ENCODE measurements around the gene LARP4B.

The LARP4B gene

DNA sequence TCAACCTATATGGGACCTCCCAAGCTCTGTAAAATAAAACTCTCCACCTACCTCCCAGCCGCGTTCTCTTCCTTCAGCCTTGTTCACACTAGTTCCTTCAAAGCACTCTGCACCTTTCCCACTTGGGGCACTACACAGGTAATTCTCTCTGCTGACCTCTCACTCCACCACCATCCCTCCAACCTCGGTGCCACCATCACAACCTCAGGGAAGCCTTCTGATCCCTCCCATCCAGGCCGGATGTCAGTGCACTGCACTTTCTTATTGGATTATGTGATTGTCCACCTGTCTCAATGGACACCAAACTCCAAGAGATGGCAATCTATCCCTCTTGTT is 7.0 kb downstream of the LARP4B start:
- no peak for DNase-seq (ENCODE audit: low read depth in 2 of 2)

- no peak for DNase-seq (ENCODE audit: low read depth in 2 of 2)
Observed at GRCh38 chr10:923844-924523, 7.5 kb downstream of the LARP4B start.

GRCh38 chr10:921471-922414 is 9.8 kb downstream of the LARP4B start:
- no peak for DNase-seq (ENCODE audit: low read depth in 2 of 2)

DNA sequence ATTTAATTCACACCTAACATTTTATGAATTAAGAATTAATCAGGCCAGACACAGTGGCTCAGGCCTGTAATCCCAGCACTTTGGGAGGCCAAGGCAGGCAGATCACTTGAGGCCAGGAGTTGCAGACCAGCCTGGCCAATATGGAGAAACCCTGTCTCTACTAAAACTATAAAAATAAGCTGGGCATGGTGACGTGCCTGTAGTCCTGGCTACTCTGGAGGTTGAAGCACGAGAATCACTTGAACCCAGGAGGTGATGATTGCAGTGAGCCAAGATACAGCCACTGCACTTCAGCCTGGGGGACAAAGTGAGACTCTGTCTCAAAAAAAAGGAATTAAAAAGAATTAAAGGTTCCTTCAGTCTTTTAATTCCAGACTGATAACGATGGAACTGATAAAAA is 11.1 kb downstream of the LARP4B start:
- DNase-seq (ENCODE audit: low read depth in 2 of 2), result no peak

DNA sequence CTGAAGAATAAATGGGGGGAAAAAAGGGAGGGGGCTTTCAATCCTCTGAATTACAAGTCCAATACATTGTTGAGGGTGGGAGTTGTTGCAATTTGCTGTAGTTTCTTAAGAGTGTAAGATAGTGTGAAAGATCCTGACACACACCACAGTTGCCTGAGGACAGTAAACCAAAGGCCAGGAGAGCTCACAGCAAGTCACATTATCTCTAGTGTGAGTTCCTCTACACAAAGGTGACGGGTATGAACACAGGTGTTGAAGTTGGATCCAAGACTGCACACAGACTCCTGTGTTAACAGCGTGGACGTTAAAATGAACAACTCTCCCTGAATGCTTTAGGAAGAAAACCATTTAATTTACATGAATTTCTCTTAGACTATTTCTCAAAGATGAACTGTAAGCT is 12.0 kb downstream of the LARP4B start:
- no peak for DNase-seq (ENCODE audit: low read depth in 2 of 2)

DNA sequence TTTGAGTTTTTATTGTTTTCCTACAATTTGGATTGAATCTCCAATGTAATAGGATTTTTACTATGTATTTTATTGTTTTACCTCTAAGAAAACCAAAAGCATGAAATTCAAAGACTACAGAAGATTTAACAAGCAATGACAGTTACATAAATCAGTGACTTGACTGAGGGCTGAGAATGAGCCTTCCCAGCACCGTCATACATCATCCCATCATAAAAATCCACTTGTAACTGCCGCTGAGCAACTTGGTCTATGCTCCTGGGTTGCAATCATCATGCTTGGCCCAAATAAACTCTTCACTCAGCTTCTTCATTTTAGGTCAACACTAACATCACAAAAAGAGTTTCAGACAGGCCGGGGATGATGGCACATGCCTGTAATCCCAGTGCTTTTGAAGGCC is 13.5 kb downstream of the LARP4B start:
- no peak for DNase-seq (ENCODE audit: low read depth in 2 of 2)

- DNase-seq (ENCODE audit: low read depth in 2 of 2), result no peak
Observed at GRCh38 chr10:917416-917720, 14.1 kb downstream of the LARP4B start.

DNA sequence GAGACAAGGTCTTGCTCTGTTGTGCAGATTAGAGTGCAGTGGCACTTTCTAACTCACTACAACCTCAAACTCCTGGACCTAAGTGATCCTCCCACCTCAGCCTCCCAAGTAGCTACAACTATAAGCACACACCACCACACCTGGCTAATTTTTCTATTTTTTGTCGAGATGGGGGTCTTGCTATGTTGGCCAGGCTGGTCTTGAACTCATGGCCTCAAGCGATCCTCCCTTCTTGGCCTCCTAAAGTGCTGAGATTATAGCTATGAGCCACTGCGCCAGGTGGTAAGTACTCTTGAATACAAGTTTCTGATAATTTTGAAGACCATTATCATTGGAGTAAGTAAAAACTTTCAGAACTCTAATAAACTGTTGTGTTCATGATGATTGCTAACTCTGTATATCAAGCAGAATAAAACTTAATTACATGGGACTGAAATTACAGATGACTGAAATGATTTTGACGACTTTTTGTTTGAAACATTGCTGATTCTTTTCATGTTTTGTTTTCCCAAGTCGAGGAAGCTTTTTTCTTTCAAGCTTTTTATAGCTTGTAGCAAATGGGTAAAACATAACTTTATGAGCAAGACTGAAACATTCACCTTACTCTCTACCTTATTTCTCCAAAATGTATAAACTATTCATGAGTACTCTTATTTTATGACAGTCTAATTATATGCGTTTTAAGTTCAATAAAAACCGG is 14.6 kb downstream of the LARP4B start:
- DNase-seq (ENCODE audit: low read depth in 2 of 2), result no peak

GRCh38 chr10:909831-910230 is 21.7 kb downstream of the LARP4B start:
- DNase-seq (ENCODE audit: low read depth in 2 of 2), result no peak

- no peak for DNase-seq (ENCODE audit: low read depth in 2 of 2)
Observed at GRCh38 chr10:905972-906371, 25.5 kb downstream of the LARP4B start.

DNA sequence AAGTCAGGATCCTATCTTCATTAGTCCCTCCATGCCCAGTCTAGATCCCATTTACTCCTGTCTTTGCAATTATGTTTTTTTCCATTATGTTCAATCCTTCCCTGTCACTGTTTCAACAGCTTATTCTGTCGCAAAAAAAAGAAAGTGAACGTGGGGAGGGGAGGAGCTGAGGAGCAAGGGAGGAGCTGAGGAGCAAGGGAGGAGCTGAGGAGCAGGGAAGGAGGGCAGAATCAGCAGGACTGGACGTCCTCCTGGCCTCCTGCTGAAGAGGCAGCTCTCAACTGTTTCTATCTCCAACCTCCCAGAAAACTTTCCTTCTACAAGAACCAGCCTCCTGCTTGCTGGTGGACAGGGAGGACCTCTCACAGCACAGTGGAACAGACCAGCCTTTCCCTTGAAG is 26.0 kb downstream of the LARP4B start:
- no peak for DNase-seq (ENCODE audit: low read depth in 2 of 2)

GRCh38 chr10:904403-904802 is 27.1 kb downstream of the LARP4B start:
- no peak for DNase-seq (ENCODE audit: low read depth in 2 of 2)

DNA sequence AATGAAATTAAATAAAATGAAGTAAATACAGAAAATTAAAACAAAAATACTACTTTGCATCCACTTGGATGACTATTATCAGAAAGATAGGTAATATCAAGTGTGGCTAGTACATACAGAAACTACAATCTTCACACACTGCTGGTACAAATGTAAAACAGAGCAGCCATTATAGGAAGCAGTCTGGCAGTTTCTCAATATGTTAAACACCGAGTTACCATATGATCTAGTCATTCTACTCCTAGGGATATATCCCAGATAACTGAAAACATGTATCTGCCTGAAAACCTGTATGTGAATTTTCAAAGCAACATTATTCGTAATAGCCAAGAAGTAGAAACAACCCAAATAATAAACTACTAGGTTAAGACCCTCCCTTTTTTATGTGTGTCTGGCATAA is 33.4 kb downstream of the LARP4B start:
- no peak for DNase-seq (ENCODE audit: low read depth in 2 of 2)

- no peak for DNase-seq (ENCODE audit: low read depth in 2 of 2)
Observed at GRCh38 chr10:896982-897381, 34.5 kb downstream of the LARP4B start.

- no peak for DNase-seq (ENCODE audit: low read depth in 2 of 2)
Observed at GRCh38 chr10:895324-895723, 36.2 kb downstream of the LARP4B start.

GRCh38 chr10:878895-879294 is 52.6 kb downstream of the LARP4B start:
- DNase-seq (ENCODE audit: low read depth in 2 of 2), result no peak

- DNase-seq (ENCODE audit: low read depth in 2 of 2), result no peak
Observed at GRCh38 chr10:878333-878759, 53.2 kb downstream of the LARP4B start.

DNA sequence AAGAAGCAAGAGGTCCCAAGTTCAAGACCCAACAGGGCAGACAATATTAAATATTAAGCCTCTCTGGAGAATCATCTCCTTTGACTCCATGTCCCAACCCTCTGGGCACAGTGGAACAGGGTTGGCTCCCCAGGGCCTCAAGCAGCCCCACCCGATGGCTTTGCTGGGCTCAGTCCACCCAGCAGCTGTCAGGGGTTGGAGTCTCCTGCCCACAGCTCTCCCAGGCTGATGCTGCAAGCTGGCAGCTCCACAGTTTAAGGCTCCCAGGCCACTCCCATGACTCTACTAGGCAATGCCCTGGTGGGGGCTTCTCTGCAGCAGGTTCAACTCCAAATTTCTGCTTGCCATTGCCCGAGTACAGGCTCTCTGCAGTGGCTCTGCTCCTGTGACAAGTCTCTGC is 55.1 kb downstream of the LARP4B start:
- no peak for DNase-seq (ENCODE audit: low read depth in 2 of 2)

GRCh38 chr10:873020-873419 is 58.5 kb downstream of the LARP4B start:
- no peak for DNase-seq (ENCODE audit: low read depth in 2 of 2)

- no peak for DNase-seq (ENCODE audit: low read depth in 2 of 2)
Observed at GRCh38 chr10:871951-872403, 59.5 kb downstream of the LARP4B start.

GRCh38 chr10:870564-871166 is 60.8 kb downstream of the LARP4B start:
- DNase-seq (ENCODE audit: low read depth in 2 of 2), result no peak

DNA sequence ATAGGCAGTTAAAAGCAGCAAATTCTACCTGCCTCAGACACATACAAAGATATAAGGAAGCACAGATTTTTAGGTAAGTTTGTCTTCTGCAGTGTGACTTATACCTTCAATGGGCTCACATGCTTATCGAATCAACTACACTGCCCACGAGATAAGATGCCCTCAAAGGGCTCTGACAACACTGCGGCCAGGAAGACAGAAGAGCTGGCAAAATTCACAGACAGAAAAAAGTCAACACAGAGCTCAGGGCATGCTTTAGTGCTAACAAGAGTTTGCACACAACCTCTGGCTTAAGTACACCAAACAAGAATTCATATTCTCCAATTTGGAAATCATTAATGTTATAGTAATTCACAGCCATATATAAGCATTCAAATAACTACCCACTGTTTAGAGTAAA is 62.3 kb downstream of the LARP4B start:
- DNase-seq (ENCODE audit: low read depth in 2 of 2), result no peak
